B cell (primary cell): ENCODE results near the gene GMPR.

Experiments
- CTCF ChIP-seq: fragments of 200-600 bp; IDR thresholded peaks from one replicate; pipeline ENCODE4 v1.8.0; 2022; ENCODE audit warnings: antibody characterized with exemption, mild to moderate bottlenecking
- EZH2 ChIP-seq: IDR thresholded peaks from 2 replicates; pipeline ENCODE4 v1.6.1; 2012; ENCODE audit warnings: borderline replicate concordance, low read depth, mild to moderate bottlenecking, moderate library complexity, low read length; ENCODE audit not compliant: insufficient read depth, poor library complexity, severe bottlenecking

DNA sequence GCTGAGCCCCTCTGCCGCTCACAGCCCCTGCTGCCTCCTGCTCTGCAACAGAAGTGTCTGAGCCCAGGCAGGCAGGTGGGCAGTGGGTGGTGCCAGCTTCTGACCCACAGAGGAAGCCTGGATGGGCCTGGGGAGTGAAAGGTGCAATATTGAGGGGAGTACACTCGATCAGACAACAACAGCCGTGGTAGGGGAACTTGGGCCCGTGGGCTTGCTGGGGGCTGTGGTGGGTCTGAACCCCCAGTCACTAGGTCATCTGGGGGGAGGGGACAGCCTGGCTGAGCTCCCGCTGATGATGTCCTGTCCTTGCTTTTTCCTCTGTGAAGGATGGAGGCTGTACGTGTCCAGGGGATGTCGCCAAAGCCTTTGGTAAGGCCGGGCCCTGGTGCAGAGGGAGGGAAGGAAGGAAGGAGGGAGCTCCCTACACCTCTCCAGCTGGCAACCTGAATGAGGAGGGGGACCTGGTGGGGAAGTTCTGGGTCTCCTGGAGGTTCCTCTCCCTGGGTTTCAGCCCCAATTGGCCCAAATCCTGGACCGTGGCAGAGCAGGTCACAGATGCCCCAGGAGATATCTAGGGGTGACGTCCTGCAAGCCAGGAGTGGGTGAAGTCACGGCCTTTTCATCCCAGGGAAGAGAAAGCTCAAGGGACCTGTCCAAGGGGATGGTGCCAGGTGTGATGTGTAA is 47.2 kb downstream of the GMPR start:
- TF ChIP-seq CTCF (no peak), EZH2 (no peak)
